ENCODE measurements around the gene AASDHPPT. TPM values are rescaled to one million over a fixed set of nuclear protein-coding genes. Genes with fewer than 3 reads are reported as not detected.

AASDHPPT gene
- polyA plus RNA-seq, 1 of the 3 experiments (the other 2 are of a cell fraction) = 19.1 TPM

GRCh38 chr11:106032861-106033260 lies 44.6 kb upstream of the AASDHPPT start (continued):
- TF ChIP-seq CTCF (IDR thresholded peaks at IDR 0.05) = no peak
- no peak for TF ChIP-seq USF1 (IDR thresholded peaks at IDR 0.05; ENCODE audit: borderline replicate concordance, low read depth)
- no peak for TF ChIP-seq RFX5 (IDR thresholded peaks at IDR 0.05; ENCODE audit: low read length)
- no peak for TF ChIP-seq TEAD4 (IDR thresholded peaks at IDR 0.05; ENCODE audit: borderline replicate concordance, insufficient read depth)
- TF ChIP-seq GABPA (IDR thresholded peaks at IDR 0.05; ENCODE audit: low read depth) = no peak
- TF ChIP-seq SMC3 (IDR thresholded peaks at IDR 0.05; ENCODE audit: low read depth, low read length) = no peak
- no peak for TF ChIP-seq NRF1 (IDR thresholded peaks at IDR 0.05; ENCODE audit: low read depth, low read length)
- no peak for TF ChIP-seq FOXJ3 (CRISPR knock-in tag; IDR thresholded peaks at IDR 0.05)

GRCh38 chr11:106043540-106043939 lies 33.9 kb upstream of the AASDHPPT start:
- Histone ChIP-seq H3K27me3 (ENCODE audit: insufficient read depth) (no peaks in the 10 kb centered on the region), H4K20me1 (ENCODE audit: insufficient read depth) (no peaks in the 10 kb centered on the region), H2AFZ (ENCODE audit: low read depth) (no peak overlapping the region), H3F3A (replicated peaks; ENCODE audit: insufficient read depth) (no peaks in the 10 kb centered on the region), H3K4me2 (no peak overlapping the region), H3K9me2 (no peaks in the 10 kb centered on the region), H3K36me3 (replicated peaks in 1 of 2; ENCODE audit: control insufficient read depth in 1 of 2, insufficient read depth in 2 of 2, low read length in 1 of 2) (no peaks in the 10 kb centered on the region), H3K27ac (ENCODE audit: low read depth in 2 of 2, low read length in 1 of 2) (no peak overlapping the region), H3K79me2 (ENCODE audit: insufficient read depth) (no peaks in the 10 kb centered on the region), H3K9me3 (no peaks in the 10 kb centered on the region; the same call in 1 of the 2 replicates), H3K4me1 (ENCODE audit: control insufficient read depth in 1 of 2, insufficient read depth in 2 of 2, low read depth in 1 of 2, low read length in 1 of 2) (no peaks in the 10 kb centered on the region), H3K4me3 (ENCODE audit: low read depth in 2 of 2, low read length in 1 of 2) (no peak overlapping the region), H3K9ac (no peak overlapping the region)
- ChIA-PET CTCF (interaction anchor here (1.2 kb wide), 1 partner anchor 181 kb away, joined by 3 read pairs; no protein-coding TSS in a partner anchor), POLR2A (no interaction called here)
- no peak for TF ChIP-seq GABPA (IDR thresholded peaks at IDR 0.05; ENCODE audit: low read depth)
- no peak for DNase-seq

GRCh38 chr11:106047631-106048030 lies 29.8 kb upstream of the AASDHPPT start:
- H3K4me3 ChIP-seq (ENCODE audit: low read depth in 2 of 2, low read length in 1 of 2) = no peak overlapping the region
- POLR2A ChIA-PET = no interaction called here

More at GRCh38 chr11:106047631-106048030, 29.8 kb upstream of the AASDHPPT start:
- Histone ChIP-seq H3K4me1 (ENCODE audit: control insufficient read depth in 1 of 2, insufficient read depth in 2 of 2, low read depth in 1 of 2, low read length in 1 of 2) (no peaks in the 10 kb centered on the region; a peak in 1 of 4 replicates), H2AFZ (ENCODE audit: low read depth) (no peak overlapping the region), H3K79me2 (ENCODE audit: insufficient read depth) (no peaks in the 10 kb centered on the region), H3K27ac (ENCODE audit: low read depth in 2 of 2, low read length in 1 of 2) (no peak overlapping the region), H3K9ac (no peak overlapping the region), H3K36me3 (replicated peaks in 1 of 2; ENCODE audit: control insufficient read depth in 1 of 2, insufficient read depth in 2 of 2, low read length in 1 of 2) (no peaks in the 10 kb centered on the region), H3K27me3 (ENCODE audit: insufficient read depth) (no peaks in the 10 kb centered on the region), H3K9me2 (no peaks in the 10 kb centered on the region), H3K4me2 (no peak overlapping the region), H3K9me3 (no peaks in the 10 kb centered on the region; the same call in 1 of the 2 replicates), H4K20me1 (ENCODE audit: insufficient read depth) (no peaks in the 10 kb centered on the region), H3F3A (replicated peaks; ENCODE audit: insufficient read depth) (no peaks in the 10 kb centered on the region)
- no peak for DNase-seq
- no peak for TF ChIP-seq POLR2AphosphoS5 (IDR thresholded peaks at IDR 0.05; ENCODE audit: low read depth, low read length)
- CTCF ChIA-PET = no interaction called here
